Memory B cell (primary cell): ENCODE measurements around the gene MT1F.
"Not testable (repeated sequence)": the region's sequence is repeated elsewhere in the genome, so short reads cannot be mapped to it uniquely, and the experiment has no call there.

ENCODE experiments used
- ATAC-seq: fragments of 150-1000 bp; cut with Tn5 transposase; 2 replicates; pipeline ENCODE4 v1.10.0; 2021; ENCODE audit warnings: low read depth, mild to moderate bottlenecking, moderate library complexity
- DNase-seq, 2 donors: peaks; one replicate each; pipeline ENCODE4 v3.0.0; 2022; ENCODE audit warnings: low spot score in 2 of 2
- H3K27ac Mint-ChIP-seq: one replicate; pipeline ENCODE4 v1.8.0; 2022; ENCODE audit warnings: mild to moderate bottlenecking, moderate library complexity, mixed read lengths
- H3K27me3 Mint-ChIP-seq: one replicate; pipeline ENCODE4 v1.8.0; 2022; ENCODE audit warnings: mixed read lengths
- H3K36me3 Mint-ChIP-seq: one replicate; pipeline ENCODE4 v1.8.0; 2022; ENCODE audit warnings: mild to moderate bottlenecking, mixed read lengths
- H3K4me1 Mint-ChIP-seq: one replicate; pipeline ENCODE4 v1.8.0; 2022; ENCODE audit warnings: mixed read lengths
- H3K4me3 Mint-ChIP-seq: one replicate; pipeline ENCODE4 v1.8.0; 2022; ENCODE audit warnings: mild to moderate bottlenecking, moderate library complexity, mixed read lengths
- H3K9me3 Mint-ChIP-seq: one replicate; pipeline ENCODE4 v1.8.0; 2022; ENCODE audit warnings: mixed read lengths

Gene MT1F

DNA sequence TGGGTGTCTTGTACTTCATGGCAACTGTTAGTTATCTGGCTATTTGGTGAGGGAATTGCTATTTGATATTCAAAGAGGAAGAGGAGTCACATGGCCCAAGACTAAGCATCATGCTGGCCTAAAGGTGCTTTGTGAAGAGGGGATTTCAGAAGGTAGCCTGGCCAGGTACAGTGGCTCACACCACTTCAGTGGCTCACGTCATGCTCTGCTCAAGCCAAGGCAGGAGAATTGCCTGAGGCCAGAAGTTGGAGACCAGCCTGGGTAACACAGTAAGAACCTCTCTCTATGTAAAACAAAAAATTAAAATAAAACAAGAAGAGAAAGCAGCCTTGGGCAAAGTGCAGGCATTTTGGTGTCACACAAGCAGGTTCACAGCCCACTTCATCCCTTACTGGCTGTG lies 12.4 kb upstream of the MT1F start:
- Mint-ChIP-seq H3K27me3 (peaks cover 10% of the 10 kb centered on the region), H3K9me3 (no peaks in the 10 kb centered on the region), H3K4me1 (peaks cover 17% of the 10 kb centered on the region), H3K4me3 (no peak overlapping the region), H3K36me3 (no peaks in the 10 kb centered on the region), H3K27ac (no peak overlapping the region)
- ATAC-seq (no peak), DNase-seq (no peak)

DNA sequence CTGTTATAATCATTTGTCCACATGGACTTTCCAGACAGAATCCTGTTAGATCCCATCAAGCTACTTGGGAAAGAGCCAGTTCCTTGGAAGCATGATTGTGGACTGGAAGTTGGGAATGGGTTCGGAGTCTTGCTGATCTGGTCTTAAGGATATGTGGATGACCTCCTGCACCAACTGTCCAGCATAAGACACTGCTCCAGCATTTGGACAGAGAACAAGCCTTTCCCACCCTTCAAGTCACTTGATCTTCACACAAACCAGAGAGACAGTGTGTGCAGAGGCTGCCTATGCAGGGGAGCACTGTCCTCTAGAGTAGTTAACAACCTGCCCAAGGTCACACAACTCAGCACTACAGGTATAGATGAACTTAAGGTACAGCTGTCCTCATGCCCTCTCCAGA lies 11.9 kb upstream of the MT1F start:
- ATAC-seq (no peak), DNase-seq (no peak)
- H3K36me3 Mint-ChIP-seq: no peaks in the 10 kb centered on the region
- no peak overlapping the region for H3K4me3 Mint-ChIP-seq
- H3K4me1 Mint-ChIP-seq: peaks cover 17% of the 10 kb centered on the region
- no peaks in the 10 kb centered on the region for H3K9me3 Mint-ChIP-seq
- H3K27me3 Mint-ChIP-seq: peaks cover 10% of the 10 kb centered on the region
- no peak overlapping the region for H3K27ac Mint-ChIP-seq

DNA sequence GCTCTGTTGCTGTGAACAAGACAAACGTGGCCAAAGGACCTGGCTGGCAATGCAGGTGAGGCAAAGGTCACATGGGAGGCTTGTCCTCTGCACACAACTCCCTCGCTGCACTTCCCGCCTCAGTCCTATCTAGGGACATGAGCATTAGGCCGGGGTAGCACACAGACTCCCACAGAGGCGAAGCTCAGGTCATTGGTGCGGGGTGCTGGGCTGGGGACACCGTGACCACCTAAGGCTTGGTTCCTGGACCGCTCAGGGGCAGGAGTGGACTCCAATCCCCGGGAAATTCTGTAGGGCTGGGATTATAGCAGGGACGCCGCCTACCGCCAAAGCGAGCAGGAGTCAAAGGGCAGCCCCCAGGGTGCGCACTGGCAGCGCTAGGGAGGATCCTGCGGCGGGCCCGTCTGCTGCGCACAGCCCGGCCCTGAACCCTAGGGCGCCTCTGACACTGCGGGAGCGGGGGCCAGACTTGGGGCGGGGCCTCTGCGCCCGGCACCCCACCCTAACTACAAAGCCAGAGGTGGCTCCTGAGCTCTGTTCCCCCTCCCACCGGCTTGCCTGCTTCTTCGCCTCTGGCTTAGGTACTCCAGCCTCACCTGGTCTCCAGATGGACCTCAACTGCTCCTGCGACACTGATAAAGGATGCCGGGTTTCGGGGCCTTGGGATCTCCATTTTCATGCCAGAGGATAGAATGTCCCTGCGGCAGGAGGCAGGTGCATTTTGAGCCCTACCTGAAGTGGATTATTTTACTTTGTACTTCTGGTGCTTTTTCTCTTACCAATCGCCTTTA lies 9.9 kb upstream of the MT1F start:
- Mint-ChIP-seq H3K9me3 (no peaks in the 10 kb centered on the region), H3K27ac (no peak overlapping the region), H3K36me3 (no peaks in the 10 kb centered on the region), H3K27me3 (peaks cover 9% of the 10 kb centered on the region), H3K4me1 (peaks cover 12% of the 10 kb centered on the region), H3K4me3 (no peak overlapping the region)
- ATAC-seq: no peak
- DNase-seq: no peak

DNA sequence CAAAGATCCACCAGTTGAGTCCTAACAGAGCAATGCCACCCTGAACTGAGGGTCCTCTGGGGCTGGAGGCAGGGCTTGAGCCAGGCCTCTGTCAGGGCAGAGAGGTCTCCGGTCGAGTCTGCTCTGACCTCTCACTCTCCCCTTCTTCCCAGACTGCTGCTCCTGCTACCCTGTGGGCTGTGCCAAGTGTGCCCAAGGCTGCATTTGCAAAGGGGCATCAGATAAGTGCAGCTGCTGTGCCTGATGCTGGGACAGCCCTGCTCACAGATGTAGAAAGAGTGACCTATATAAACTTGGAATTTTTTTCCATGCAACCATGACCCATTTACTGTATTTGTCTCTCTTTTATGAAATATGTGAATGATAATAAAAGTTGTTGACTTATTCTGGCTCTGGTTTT lies 8.5 kb upstream of the MT1F start:
- Mint-ChIP-seq H3K27ac (no peak overlapping the region), H3K27me3 (peaks cover 5% of the 10 kb centered on the region), H3K4me1 (peaks cover 8% of the 10 kb centered on the region), H3K4me3 (no peak overlapping the region), H3K36me3 (no peaks in the 10 kb centered on the region), H3K9me3 (no peaks in the 10 kb centered on the region)
- DNase-seq: no peak
- ATAC-seq: no peak

DNA sequence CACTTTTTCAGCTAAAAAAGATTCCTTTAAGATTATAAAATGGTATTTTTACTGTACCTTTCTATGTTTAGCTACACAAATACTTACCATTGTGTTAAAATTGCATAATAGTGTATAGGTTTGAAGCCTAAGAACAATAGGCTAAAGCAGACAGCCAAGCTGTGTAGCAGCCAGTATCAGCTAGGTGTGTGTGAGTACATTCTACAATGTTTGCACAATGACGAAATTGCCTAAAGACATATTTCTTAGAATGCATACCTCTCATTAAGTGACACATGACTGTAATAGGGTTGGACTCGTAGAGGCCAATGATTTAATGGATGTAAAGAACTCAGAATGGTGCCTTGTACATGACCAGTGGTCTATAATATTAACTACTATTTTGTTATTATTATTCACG lies 7.9 kb upstream of the MT1F start:
- Mint-ChIP-seq H3K4me1 (peaks cover 9% of the 10 kb centered on the region), H3K27me3 (peaks cover 5% of the 10 kb centered on the region), H3K36me3 (no peaks in the 10 kb centered on the region), H3K4me3 (no peak overlapping the region), H3K9me3 (no peaks in the 10 kb centered on the region), H3K27ac (no peak overlapping the region)
- no peak for DNase-seq
- no peak for ATAC-seq

DNA sequence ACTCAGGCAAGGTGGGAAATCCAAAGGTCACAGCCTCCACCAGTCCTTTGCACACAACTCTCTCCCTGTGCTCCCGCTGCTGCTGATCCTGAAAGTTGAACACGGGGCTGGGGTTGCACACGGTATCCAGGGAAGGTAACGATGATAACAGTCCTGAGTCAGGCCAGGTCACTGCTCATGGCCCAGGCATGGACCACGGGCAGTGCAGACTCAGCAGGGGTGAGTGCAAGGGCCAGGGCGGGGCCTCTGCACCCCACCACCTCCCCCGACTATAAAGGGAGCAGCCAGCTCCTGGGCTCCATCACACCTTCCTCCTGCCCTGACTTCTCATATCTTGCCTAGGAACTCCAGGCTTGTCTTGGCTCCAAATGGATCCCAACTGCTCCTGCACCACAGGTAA lies 6.2 kb upstream of the MT1F start, which contains the start of gene MT1B:
Gene MT1B, plus strand, starts transcription at position 301 of the 400 bp plus-strand sequence. Its CDS starts 68 bp downstream, at position 369.
- H3K9me3 Mint-ChIP-seq: no peaks in the 10 kb centered on the region
- ATAC-seq: no peak
- DNase-seq: no peak
- peaks cover 5% of the 10 kb centered on the region for H3K27me3 Mint-ChIP-seq
- H3K36me3 Mint-ChIP-seq: no peaks in the 10 kb centered on the region
- H3K27ac Mint-ChIP-seq: no peak within 1 kb of the TSS
- H3K4me1 Mint-ChIP-seq: peaks cover 9% of the 10 kb centered on the region
- no peak within 1 kb of the TSS for H3K4me3 Mint-ChIP-seq

DNA sequence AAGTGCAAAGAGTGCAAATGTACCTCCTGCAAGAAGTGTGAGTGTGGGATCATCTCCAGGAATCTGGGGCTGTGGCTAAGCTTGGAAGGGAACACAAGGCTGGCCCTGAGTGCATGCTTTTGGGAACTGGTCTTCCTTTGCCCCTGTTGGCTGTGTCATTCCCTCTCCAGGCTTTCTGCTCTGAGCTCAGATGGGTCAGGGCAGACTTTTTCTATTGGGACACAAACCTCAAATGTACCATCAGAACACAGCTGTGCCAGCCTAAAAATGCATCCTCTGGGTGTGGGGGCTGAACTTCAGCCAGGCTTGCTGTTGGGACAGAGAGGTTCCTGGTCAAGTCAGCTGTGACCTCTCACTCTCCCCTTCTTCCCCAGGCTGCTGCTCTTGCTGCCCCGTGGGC lies 5.2 kb upstream of the MT1F start:
- H3K9me3 Mint-ChIP-seq: no peaks in the 10 kb centered on the region
- H3K4me1 Mint-ChIP-seq: peaks cover 12% of the 10 kb centered on the region
- H3K36me3 Mint-ChIP-seq: no peaks in the 10 kb centered on the region
- no peak overlapping the region for H3K4me3 Mint-ChIP-seq
- H3K27ac Mint-ChIP-seq: no peak overlapping the region
- ATAC-seq: no peak
- DNase-seq: no peak
- peaks cover 4% of the 10 kb centered on the region for H3K27me3 Mint-ChIP-seq

DNA sequence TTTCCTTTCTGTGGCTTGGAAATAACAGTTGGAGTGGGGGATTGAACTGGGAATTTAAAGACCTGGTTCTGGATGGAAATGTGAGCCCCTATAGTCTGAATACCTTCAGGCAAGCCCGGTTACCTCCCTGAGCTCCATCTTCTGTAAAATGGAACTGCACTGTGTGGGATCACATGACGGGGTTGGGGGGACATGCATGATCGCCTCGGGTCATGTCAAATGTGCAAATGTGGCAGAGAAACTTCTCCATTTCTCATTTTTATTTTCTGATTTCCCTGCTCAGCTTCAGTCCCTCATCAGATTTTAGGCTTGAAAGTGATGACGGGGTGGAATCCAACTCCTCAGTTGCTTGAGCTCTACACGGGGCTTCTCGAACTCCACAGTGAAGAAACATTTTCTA lies 4.5 kb upstream of the MT1F start:
- Mint-ChIP-seq H3K4me3 (no peak overlapping the region), H3K27ac (no peak overlapping the region), H3K36me3 (no peaks in the 10 kb centered on the region), H3K27me3 (peaks cover 4% of the 10 kb centered on the region), H3K4me1 (peaks cover 16% of the 10 kb centered on the region), H3K9me3 (no peaks in the 10 kb centered on the region)
- ATAC-seq (peak; percentile 72), DNase-seq (no peak)

DNA sequence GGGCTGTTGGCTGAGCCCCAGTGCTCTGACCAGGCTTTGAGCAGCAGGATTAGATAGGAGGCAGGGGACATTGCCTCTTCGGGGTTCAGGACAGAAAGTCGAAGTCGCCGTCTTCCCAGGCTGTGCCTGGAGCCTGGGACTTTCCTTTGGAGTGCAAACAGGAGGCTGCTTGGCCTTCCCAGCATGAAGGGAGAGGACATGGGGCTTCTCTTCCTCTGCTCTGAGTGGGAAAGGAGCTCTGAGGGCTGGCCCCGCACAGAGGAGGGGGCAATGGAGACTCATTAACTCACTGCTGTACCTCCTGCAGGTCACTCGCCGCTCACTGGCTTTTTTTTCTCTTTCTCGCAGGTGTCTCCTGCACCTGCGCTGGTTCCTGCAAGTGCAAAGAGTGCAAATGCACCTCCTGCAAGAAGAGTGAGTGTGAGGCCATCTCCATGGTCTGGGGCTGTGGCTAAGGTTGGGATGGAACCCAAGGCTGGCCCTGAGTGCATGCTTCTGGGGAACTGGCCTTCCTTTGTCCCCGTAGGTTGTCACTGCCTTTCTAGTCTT lies 642 bp downstream of the MT1F start:
- peak overlapping the region; percentile 85 for H3K27ac Mint-ChIP-seq
- DNase-seq (no peak), ATAC-seq (no peak)
- H3K27me3 Mint-ChIP-seq: peaks cover 16% of the 10 kb centered on the region
- H3K4me3 Mint-ChIP-seq: peak overlapping the region; percentile 99
- H3K36me3 Mint-ChIP-seq: peaks cover 2% of the 10 kb centered on the region
- no peaks in the 10 kb centered on the region for H3K9me3 Mint-ChIP-seq
- peaks cover 22% of the 10 kb centered on the region for H3K4me1 Mint-ChIP-seq

DNA sequence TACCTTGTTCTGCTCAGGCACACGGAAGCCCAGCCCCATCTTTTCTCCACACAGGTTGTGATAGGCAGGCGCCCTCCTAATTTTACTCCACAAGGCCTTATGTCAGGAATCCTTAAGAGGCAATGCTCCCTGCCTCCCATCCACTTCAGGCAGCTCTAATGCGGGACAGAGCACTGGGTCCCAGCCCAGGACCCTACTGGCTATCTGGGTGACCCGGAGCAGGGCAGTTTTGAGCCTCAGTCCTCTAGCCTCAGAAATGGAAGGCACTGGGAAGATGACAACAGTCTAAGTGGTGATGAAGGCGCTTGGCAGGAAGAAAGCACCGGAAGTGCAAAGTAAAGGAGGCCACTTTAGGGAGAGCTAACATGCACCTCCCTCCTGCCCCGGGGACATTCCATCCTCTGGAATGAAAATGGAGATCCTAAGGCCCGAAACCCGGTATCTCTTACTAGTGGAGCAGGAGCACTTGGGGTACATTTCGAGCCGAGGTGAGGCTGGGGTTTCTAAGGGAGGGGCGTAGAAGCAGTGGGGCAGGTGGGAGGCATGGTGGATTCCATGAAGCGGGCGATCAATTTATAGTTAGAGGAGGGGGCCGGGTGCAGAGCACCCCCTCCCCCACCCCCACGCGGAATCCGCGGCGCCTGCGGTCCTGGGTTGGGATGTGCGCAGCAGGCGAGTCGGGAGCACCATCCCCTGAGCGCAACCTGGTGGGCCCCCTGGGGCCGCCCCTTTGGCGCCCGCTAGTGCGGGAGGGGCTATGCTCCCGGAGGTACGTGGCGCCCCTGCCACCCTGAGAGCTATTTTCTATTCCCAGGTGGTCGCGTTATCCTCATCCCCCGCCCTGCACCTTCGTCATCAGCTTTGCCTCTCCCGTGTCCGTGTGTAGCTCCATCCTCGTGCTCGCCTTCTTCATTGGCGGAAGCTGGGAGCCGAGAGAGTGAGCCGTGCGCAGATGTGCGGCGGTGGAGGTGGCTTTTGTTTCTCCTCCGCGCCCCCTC lies 4.9 kb downstream of the MT1F start:
- peak; percentile 42 for ATAC-seq

DNA sequence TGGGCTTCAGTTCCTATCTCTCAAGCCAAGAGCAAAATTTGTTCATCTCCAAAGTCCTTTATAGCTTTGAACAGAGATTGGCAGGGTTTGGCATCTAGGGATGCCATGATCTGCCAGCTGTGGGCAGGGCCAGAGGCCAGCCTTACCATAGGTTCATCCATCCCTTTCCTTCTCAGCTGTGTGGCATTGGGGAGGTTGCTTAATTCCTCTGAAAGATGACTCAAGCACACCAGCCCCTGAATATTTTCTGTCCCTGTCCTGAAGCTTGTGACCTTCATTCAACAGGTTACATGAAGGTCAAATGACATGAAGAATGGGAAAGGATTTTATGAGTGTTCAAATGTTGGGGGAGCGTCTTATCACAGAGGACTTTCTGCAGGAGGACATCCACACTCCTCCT lies 6.7 kb downstream of the MT1F start:
- H3K27ac Mint-ChIP-seq: no peak overlapping the region
- peaks cover 2% of the 10 kb centered on the region for H3K36me3 Mint-ChIP-seq
- H3K9me3 Mint-ChIP-seq: no peaks in the 10 kb centered on the region
- DNase-seq (no peak), ATAC-seq (no peak)
- H3K4me1 Mint-ChIP-seq: peaks cover 24% of the 10 kb centered on the region
- peaks cover 43% of the 10 kb centered on the region for H3K27me3 Mint-ChIP-seq
- H3K4me3 Mint-ChIP-seq: no peak overlapping the region

More for the DNA sequence above, 4.9 kb downstream of the MT1F start:
- Mint-ChIP-seq H3K36me3 (peaks cover 2% of the 10 kb centered on the region), H3K4me3 (peak overlapping the region; percentile 28), H3K27me3 (peaks cover 30% of the 10 kb centered on the region), H3K27ac (no peak overlapping the region), H3K9me3 (no peaks in the 10 kb centered on the region), H3K4me1 (peaks cover 15% of the 10 kb centered on the region)
- DNase-seq: no peak

DNA sequence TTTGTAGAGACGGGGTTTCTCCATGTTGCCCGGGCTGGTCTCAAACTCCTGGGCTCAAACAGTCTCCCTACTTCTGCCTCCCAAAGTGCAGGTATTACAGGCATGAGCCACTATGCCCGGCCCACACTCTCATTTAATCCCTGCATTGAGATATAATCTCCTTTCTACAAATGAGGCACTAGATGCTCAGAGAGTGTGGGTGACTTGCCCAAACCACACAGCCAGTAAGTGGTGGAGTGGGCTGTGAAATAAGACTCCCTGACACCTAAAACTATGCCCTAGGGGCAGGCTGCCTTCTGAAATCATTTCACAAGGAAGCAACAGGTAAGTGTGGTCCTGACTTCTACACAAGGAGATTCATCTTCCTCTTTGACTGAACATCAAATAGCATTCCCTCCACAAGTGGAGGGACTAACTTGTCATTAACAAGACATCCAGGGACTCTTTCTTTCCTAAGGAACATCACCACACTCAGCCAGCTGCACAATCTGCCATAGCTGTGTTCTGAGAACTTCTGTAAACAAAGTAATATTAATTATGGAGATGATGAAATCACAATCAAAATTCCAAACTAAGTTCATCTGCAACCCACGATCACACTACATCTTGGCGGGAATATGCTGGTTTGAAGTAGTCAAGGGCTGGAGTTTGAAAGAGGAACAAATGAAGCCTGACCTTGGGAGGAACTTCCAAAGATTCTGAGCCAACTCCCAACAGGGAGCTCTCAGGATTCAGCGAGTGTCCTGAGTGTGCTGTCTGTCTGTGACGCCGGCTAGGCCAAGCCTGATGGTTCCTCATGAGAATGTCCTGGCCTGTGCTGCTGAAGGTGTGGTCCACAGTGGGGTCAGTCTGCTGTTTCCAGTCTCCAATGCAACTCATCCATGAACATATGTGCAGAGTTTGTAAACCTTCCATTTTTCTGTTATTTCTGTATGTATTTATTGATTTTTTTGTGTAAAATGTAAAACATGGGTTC lies 7.8 kb downstream of the MT1F start:
- not testable (repeated sequence) for H3K4me3 Mint-ChIP-seq, H3K27ac Mint-ChIP-seq, H3K36me3 Mint-ChIP-seq, DNase-seq, H3K9me3 Mint-ChIP-seq, ATAC-seq
- peaks cover 26% of the 10 kb centered on the region for H3K4me1 Mint-ChIP-seq
- H3K27me3 Mint-ChIP-seq: peaks cover 46% of the 10 kb centered on the region
